Colonic mucosa (tissue), 4 donors: ENCODE data around the gene ARL14EPL. TPM values are rescaled to one million over a fixed set of nuclear protein-coding genes. Genes with fewer than 3 reads are reported as not detected.

Experiments
- DNase-seq: peaks from one replicate; pipeline ENCODE4 v3.0.0-alpha.2; 2020
- H3K27ac ChIP-seq: fragments of 200-600 bp; one replicate; pipeline ENCODE4 v1.8.0; 2021
- H3K27me3 ChIP-seq: fragments of 200-600 bp; one replicate; pipeline ENCODE4 v1.8.0; 2021
- H3K36me3 ChIP-seq: fragments of 200-600 bp; one replicate; pipeline ENCODE4 v1.8.0; 2021
- H3K4me1 ChIP-seq: fragments of 200-600 bp; one replicate; pipeline ENCODE4 v1.8.0; 2021; ENCODE audit warnings: mild to moderate bottlenecking
- H3K4me3 ChIP-seq: fragments of 200-600 bp; one replicate; pipeline ENCODE4 v1.8.0; 2021
- H3K9ac ChIP-seq, 2 donors: one replicate each; pipeline ENCODE4 v1.7.0; 2013; ENCODE audit warnings: control low read depth in 2 of 2, low read depth in 2 of 2, low read length in 2 of 2
- H3K9me3 ChIP-seq: fragments of 200-600 bp; one replicate; pipeline ENCODE4 v1.8.0; 2021
- CTCF ChIP-seq: fragments of 200-600 bp; IDR thresholded peaks from one replicate; pipeline ENCODE4 v1.8.0; 2022; ENCODE audit warnings: antibody characterized with exemption, mild to moderate bottlenecking
- intact Hi-C: fragments of 100-400 bp; cut with DNase I; formaldehyde crosslinking; loops from one replicate; pipeline ENCODE4 v1.14.1; 2022
- total RNA-seq, 2 donors: library from RNA; stranded (reverse); fragmentation: NEBNext Ultra II Directional in 1 of 2; extraction: Animal tissue kit (Norgen Biotek cat#: 25700) in 1 of 2; gene quantifications; one replicate each; pipeline ENCODE4 v1.2.1, GENCODE V29; 2021
- donor health status: healthy.
- donor health status: DM: no; HTN: no; CAD: no.
- donor health status: DM: no; HTN: no; CAD: no.

ARL14EPL gene
- total RNA-seq, 2 donors from 2014 or later: not detected

- H3K27ac ChIP-seq: no peak overlapping the region
- no peak overlapping the region for H3K9ac ChIP-seq
- intact Hi-C loops: no loop called here
- no peak for DNase-seq
- no peaks in the 10 kb centered on the region for H3K27me3 ChIP-seq
- no peaks in the 10 kb centered on the region for H3K9me3 ChIP-seq
- H3K4me1 ChIP-seq: no peaks in the 10 kb centered on the region
- no peak overlapping the region for H3K4me3 ChIP-seq
- no peak for TF ChIP-seq CTCF
- no peaks in the 10 kb centered on the region for H3K36me3 ChIP-seq
Measured at GRCh38 chr5:116045821-116046220, 13.5 kb downstream of the ARL14EPL start.

- no peaks in the 10 kb centered on the region for H3K9me3 ChIP-seq
- TF ChIP-seq CTCF: no peak
- no peaks in the 10 kb centered on the region for H3K27me3 ChIP-seq
- no peaks in the 10 kb centered on the region for H3K4me1 ChIP-seq
- intact Hi-C loops: no loop called here
- no peaks in the 10 kb centered on the region for H3K36me3 ChIP-seq
- no peak overlapping the region for H3K27ac ChIP-seq
- no peak for DNase-seq
- no peak overlapping the region for H3K4me3 ChIP-seq
- no peak overlapping the region for H3K9ac ChIP-seq
Measured at GRCh38 chr5:116046261-116046660, 14.0 kb downstream of the ARL14EPL start.

- TF ChIP-seq CTCF: no peak
- no peak overlapping the region for H3K4me3 ChIP-seq
- no peaks in the 10 kb centered on the region for H3K4me1 ChIP-seq
- intact Hi-C loops: no loop called here
- H3K36me3 ChIP-seq: no peaks in the 10 kb centered on the region
- H3K27me3 ChIP-seq: no peaks in the 10 kb centered on the region
- no peak overlapping the region for H3K9ac ChIP-seq
- no peak overlapping the region for H3K27ac ChIP-seq
- no peak for DNase-seq
- H3K9me3 ChIP-seq: no peaks in the 10 kb centered on the region
Measured at GRCh38 chr5:116046823-116047222, 14.6 kb downstream of the ARL14EPL start.

- Histone ChIP-seq H3K27me3 (no peaks in the 10 kb centered on the region), H3K36me3 (no peaks in the 10 kb centered on the region), H3K9ac (no peak overlapping the region), H3K4me1 (no peaks in the 10 kb centered on the region), H3K4me3 (no peak overlapping the region), H3K27ac (no peak overlapping the region), H3K9me3 (no peaks in the 10 kb centered on the region)
- no peak for TF ChIP-seq CTCF
- no peak for DNase-seq
- intact Hi-C loops: no loop called here
Measured at GRCh38 chr5:116058346-116058936, 26.2 kb downstream of the ARL14EPL start.

GRCh38 chr5:116062352-116062751 lies 30.1 kb downstream of the ARL14EPL start:
- no peak for DNase-seq
- Histone ChIP-seq H3K27ac (no peak overlapping the region), H3K9ac (no peak overlapping the region), H3K36me3 (no peaks in the 10 kb centered on the region), H3K9me3 (no peaks in the 10 kb centered on the region), H3K27me3 (no peaks in the 10 kb centered on the region), H3K4me3 (no peak overlapping the region), H3K4me1 (no peaks in the 10 kb centered on the region)
- no peak for TF ChIP-seq CTCF
- intact Hi-C loops: loop anchor here (10.0 kb wide), 1 partner anchor 228 kb away; no protein-coding TSS in a partner anchor
